Measurements from ENCODE around the gene MYH6. TPM values are rescaled to one million over a fixed set of nuclear protein-coding genes. Genes with fewer than 3 reads are reported as not detected.

The MYH6 gene
- total and polyA plus RNA-seq, 3 experiments from 2014 or later, result 0.09 TPM; not detected in 2

DNA sequence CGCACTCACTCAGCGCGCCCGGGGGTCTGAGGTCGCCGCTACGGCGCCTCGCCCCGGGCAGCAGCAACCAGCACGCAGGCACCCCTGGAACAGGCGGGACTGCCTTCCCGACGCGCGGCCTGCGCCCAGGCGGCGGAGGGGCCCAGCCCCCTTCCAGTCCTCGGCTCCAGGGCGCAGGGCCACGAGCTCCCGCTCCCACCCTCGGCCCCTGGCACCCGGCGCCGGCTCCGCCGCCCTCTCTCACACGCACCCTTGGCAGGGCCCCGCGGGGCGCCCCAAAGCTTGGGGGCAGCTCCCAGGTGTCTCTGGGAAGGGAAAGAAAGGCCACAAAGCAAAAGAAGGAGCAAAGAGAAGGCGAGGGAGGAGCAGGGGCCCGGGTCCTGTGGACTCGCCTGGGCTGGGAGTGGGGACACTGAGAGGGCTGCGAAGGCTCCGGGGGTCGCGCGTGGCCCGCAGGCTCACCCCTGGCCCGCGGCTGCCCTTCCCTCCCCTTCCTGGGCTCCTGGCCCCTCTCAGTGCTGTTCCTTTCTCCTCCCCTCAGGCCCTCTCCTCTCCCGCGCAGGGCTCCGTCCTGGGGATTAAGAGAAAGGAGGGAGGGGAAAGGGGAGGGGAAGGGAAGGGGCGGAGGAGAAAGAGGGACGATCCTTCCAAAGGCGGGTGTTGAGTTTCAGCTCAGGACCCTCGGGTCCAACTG, 42.2 kb downstream of the MYH6 start:
- peaks cover 0 to 2% (median 0%) of the 10 kb centered on the region in 5 donors for H3K9me3 Mint-ChIP-seq
- no peak overlapping the region for H3K27ac Mint-ChIP-seq
- H3K27me3 Mint-ChIP-seq, result peaks cover 25 to 34% of the 10 kb centered on the region in 2 donors
- no peaks in the 10 kb centered on the region for H3K4me1 Mint-ChIP-seq
- H3K9me3 ChIP-seq (ENCODE audit: low read length), result no peaks in the 10 kb centered on the region
- no peaks in the 10 kb centered on the region for H3K36me3 Mint-ChIP-seq
- no peak overlapping the region for H3K27ac ChIP-seq (ENCODE audit: low read depth, low read length)
- H3K4me3 Mint-ChIP-seq, result no peak overlapping the region
- CTCF ChIA-PET, result no interaction called here
- H3K27me3 ChIP-seq (ENCODE audit: insufficient read depth, low read length, poor library complexity, severe bottlenecking), result peaks cover 12% of the 10 kb centered on the region
- no peaks in the 10 kb centered on the region for H3K36me3 ChIP-seq (ENCODE audit: insufficient read depth, low read length)
- POLR2A ChIA-PET, result no interaction called here
- H3K4me1 ChIP-seq (ENCODE audit: insufficient read depth, low read length), result no peaks in the 10 kb centered on the region
- H3K4me3 ChIP-seq (ENCODE audit: low read length), result no peak overlapping the region
- DNase-seq, result peak in 1 of 5 donors; percentile 6

DNA sequence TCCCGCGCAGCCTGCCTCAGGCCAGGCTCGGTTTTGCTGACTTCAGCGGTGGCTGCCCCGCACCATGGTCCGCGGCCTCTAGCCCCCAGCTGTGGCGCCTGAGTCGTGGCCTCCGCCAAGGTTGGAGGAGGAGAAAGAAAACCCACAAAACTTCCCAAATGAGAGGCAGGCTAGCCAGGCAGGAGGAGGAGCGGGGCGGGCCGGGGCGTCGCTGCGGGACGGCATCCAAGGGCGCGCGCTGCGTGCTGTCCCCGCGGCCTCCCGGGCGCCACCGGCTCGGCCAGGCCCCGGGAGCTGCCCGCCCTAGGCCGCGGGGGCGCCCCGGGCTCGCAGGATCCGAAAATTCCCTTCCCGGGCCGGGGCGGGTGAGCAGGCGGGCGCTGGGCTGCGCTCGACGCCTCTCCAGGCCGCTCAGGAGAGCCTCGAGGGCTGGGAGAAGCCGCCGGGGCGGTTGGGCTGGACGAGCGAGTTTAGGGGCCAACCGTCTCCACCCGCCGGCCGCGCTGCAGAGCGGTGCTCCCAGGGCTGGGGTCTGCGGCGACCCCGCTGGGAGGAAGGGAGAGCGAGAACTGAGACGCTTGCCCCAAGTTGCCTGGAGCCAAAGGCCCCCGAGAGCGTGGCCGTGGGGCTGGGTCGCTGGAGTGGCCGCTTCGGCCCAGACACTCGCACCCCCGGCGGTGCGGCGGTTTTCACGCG, 42.9 kb downstream of the MYH6 start, which contains the start of gene EFS:
Gene EFS (minus strand): TSS at position 137 of the 696 bp plus-strand sequence. CDS start 147 bp downstream, outside the sequence.
- Mint-ChIP-seq H3K4me1 (no peaks in the 10 kb centered on the region), H3K36me3 (no peaks in the 10 kb centered on the region), H3K27me3 (peaks cover 27 to 33% of the 10 kb centered on the region in 2 donors), H3K4me3 (no peak within 1 kb of the TSS), H3K27ac (no peak within 1 kb of the TSS), H3K9me3 (peaks cover 0 to 2% (median 0%) of the 10 kb centered on the region in 5 donors)
- peak in 1 of 5 donors; percentile 16 for DNase-seq
- H3K36me3 ChIP-seq (ENCODE audit: insufficient read depth, low read length), result no peaks in the 10 kb centered on the region
- no peak within 1 kb of the TSS for H3K4me3 ChIP-seq (ENCODE audit: low read length)
- CTCF ChIA-PET, result no interaction called here
- H3K9me3 ChIP-seq (ENCODE audit: low read length), result no peaks in the 10 kb centered on the region
- H3K4me1 ChIP-seq (ENCODE audit: insufficient read depth, low read length), result no peaks in the 10 kb centered on the region
- POLR2A ChIA-PET, result no interaction called here
- no peak within 1 kb of the TSS for H3K27ac ChIP-seq (ENCODE audit: low read depth, low read length)
- H3K27me3 ChIP-seq (ENCODE audit: insufficient read depth, low read length, poor library complexity, severe bottlenecking), result peaks cover 12% of the 10 kb centered on the region

DNA sequence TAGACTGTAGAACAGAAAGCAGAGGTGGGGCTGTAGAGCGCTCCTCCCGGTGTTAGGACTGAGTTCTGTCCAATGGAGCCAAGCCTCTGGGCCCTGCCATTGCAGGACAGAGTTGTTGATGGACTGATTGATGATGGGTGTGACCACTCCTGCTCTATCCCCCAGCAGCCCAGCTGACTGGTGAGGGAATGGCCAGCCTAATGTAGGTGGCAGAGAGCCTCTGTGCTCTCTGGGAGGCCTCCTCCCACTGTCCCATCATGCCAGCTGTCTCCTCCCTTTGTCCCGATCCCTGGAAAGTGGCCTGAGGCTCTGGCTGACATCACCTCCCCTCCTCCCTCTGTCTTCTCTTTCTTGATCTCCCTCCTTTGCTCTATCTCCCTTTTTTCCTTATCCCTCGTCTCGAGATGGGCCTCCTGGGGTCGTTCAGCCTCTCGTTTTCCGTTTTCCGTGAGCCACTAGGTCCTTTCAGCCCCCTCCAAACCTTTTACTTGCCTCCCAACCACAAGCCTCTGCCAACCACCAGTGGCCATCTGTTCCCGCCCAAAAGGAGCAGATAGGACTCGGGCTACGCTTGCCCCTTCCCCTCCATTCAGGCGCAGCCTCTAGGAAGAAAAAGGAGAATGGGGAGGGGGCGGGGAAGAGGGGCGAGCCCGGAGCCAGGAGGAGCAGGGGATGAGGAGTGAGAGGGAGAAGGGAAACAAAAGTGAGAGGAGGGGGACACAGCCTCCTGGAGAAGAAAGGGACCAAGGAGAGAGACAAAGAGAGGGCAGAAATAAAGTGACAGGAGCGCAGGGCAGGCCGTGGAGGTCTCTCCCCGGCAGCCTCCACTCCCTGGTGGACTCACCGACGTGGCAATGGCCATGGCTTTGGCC, 43.7 kb downstream of the MYH6 start:
- DNase-seq, result no peak
- Mint-ChIP-seq H3K27me3 (peaks cover 28 to 33% of the 10 kb centered on the region in 2 donors), H3K27ac (no peak overlapping the region), H3K4me3 (no peak overlapping the region), H3K4me1 (no peaks in the 10 kb centered on the region), H3K9me3 (peaks cover 0 to 2% (median 0%) of the 10 kb centered on the region in 5 donors), H3K36me3 (no peaks in the 10 kb centered on the region)
- ChIA-PET POLR2A (no interaction called here), CTCF (no interaction called here)
- Histone ChIP-seq H3K4me3 (ENCODE audit: low read length) (no peak overlapping the region), H3K9me3 (ENCODE audit: low read length) (no peaks in the 10 kb centered on the region), H3K27ac (ENCODE audit: low read depth, low read length) (no peak overlapping the region), H3K36me3 (ENCODE audit: insufficient read depth, low read length) (no peaks in the 10 kb centered on the region), H3K27me3 (ENCODE audit: insufficient read depth, low read length, poor library complexity, severe bottlenecking) (peaks cover 12% of the 10 kb centered on the region), H3K4me1 (ENCODE audit: insufficient read depth, low read length) (no peaks in the 10 kb centered on the region)

DNA sequence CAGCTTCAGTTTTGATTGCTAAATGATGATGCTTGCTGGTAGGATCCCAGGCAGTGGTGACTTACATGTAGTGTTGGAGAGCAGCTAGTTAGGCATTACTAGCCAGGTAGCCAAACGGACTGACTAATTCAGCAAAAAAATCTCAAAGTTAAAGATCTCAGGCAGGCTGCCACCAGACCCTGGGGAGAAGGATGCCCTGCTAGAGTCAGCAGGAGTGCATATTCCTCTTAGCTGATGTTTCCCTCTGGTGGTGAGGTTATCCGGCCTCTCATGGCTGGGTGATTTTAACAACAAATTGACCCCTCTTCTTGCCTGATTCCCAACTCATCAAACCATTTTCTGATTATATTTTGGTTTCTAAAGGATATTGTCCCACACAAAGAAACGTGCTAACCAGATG, 45.9 kb downstream of the MYH6 start:
- H3K4me3 Mint-ChIP-seq, result no peak overlapping the region
- Histone ChIP-seq H3K4me3 (ENCODE audit: low read length) (no peak overlapping the region), H3K4me1 (ENCODE audit: insufficient read depth, low read length) (no peaks in the 10 kb centered on the region), H3K9me3 (ENCODE audit: low read length) (no peaks in the 10 kb centered on the region), H3K27me3 (ENCODE audit: insufficient read depth, low read length, poor library complexity, severe bottlenecking) (peaks cover 6% of the 10 kb centered on the region), H3K36me3 (ENCODE audit: insufficient read depth, low read length) (no peaks in the 10 kb centered on the region), H3K27ac (ENCODE audit: low read depth, low read length) (no peak overlapping the region)
- peaks cover 0 to 2% (median 0%) of the 10 kb centered on the region in 5 donors for H3K9me3 Mint-ChIP-seq
- ChIA-PET CTCF (interaction anchor here (1.1 kb wide), 1 partner anchor 18 kb away, joined by 3 read pairs; no protein-coding TSS in a partner anchor), POLR2A (no interaction called here)
- no peaks in the 10 kb centered on the region for H3K36me3 Mint-ChIP-seq
- no peak overlapping the region for H3K27ac Mint-ChIP-seq
- no peaks in the 10 kb centered on the region for H3K4me1 Mint-ChIP-seq
- peaks cover 20 to 32% of the 10 kb centered on the region in 2 donors for H3K27me3 Mint-ChIP-seq
- DNase-seq, result no peak

- POLR2A ChIA-PET, result no interaction called here
- Histone ChIP-seq H3K9me3 (ENCODE audit: low read length) (no peaks in the 10 kb centered on the region), H3K4me3 (ENCODE audit: low read length) (no peak overlapping the region), H3K27ac (ENCODE audit: low read depth, low read length) (no peak overlapping the region), H3K4me1 (ENCODE audit: insufficient read depth, low read length) (no peaks in the 10 kb centered on the region), H3K27me3 (ENCODE audit: insufficient read depth, low read length, poor library complexity, severe bottlenecking) (peaks cover 6% of the 10 kb centered on the region), H3K36me3 (ENCODE audit: insufficient read depth, low read length) (no peaks in the 10 kb centered on the region)
- Mint-ChIP-seq H3K4me1 (no peaks in the 10 kb centered on the region), H3K27ac (no peak overlapping the region), H3K9me3 (peaks cover 0 to 2% (median 0%) of the 10 kb centered on the region in 5 donors), H3K36me3 (no peaks in the 10 kb centered on the region), H3K27me3 (peaks cover 19 to 28% of the 10 kb centered on the region in 2 donors), H3K4me3 (no peak overlapping the region)
- DNase-seq, result no peak
- CTCF ChIA-PET, result interaction anchor here (1.1 kb wide), 1 partner anchor 19 kb away, joined by 3 read pairs; no protein-coding TSS in a partner anchor
Measured at GRCh38 chr14:23361763-23362162, 46.3 kb downstream of the MYH6 start.

- Mint-ChIP-seq H3K27me3 (peaks cover 18 to 27% of the 10 kb centered on the region in 2 donors), H3K4me3 (no peak overlapping the region), H3K27ac (no peak overlapping the region), H3K36me3 (no peaks in the 10 kb centered on the region), H3K9me3 (peaks cover 0 to 2% (median 0%) of the 10 kb centered on the region in 5 donors), H3K4me1 (no peaks in the 10 kb centered on the region)
- no peak for DNase-seq
- Histone ChIP-seq H3K9me3 (ENCODE audit: low read length) (no peaks in the 10 kb centered on the region), H3K27ac (ENCODE audit: low read depth, low read length) (no peak overlapping the region), H3K4me1 (ENCODE audit: insufficient read depth, low read length) (no peaks in the 10 kb centered on the region), H3K36me3 (ENCODE audit: insufficient read depth, low read length) (no peaks in the 10 kb centered on the region), H3K27me3 (ENCODE audit: insufficient read depth, low read length, poor library complexity, severe bottlenecking) (peaks cover 6% of the 10 kb centered on the region), H3K4me3 (ENCODE audit: low read length) (no peak overlapping the region)
- POLR2A ChIA-PET, result no interaction called here
- CTCF ChIA-PET, result interaction anchor here (1.1 kb wide), 1 partner anchor 19 kb away, joined by 3 read pairs; no protein-coding TSS in a partner anchor
Measured at GRCh38 chr14:23361320-23361719, 46.8 kb downstream of the MYH6 start.

- H3K27me3 Mint-ChIP-seq, result peaks cover 22 to 36% of the 10 kb centered on the region in 2 donors
- H3K27ac ChIP-seq (ENCODE audit: low read depth, low read length), result no peak overlapping the region
- H3K4me1 ChIP-seq (ENCODE audit: insufficient read depth, low read length), result no peaks in the 10 kb centered on the region
- no peak overlapping the region for H3K4me3 ChIP-seq (ENCODE audit: low read length)
- no peak for DNase-seq
- peaks cover 0 to 2% (median 0%) of the 10 kb centered on the region in 5 donors for H3K9me3 Mint-ChIP-seq
- no peak overlapping the region for H3K4me3 Mint-ChIP-seq
- H3K36me3 Mint-ChIP-seq, result no peaks in the 10 kb centered on the region
- H3K9me3 ChIP-seq (ENCODE audit: low read length), result no peaks in the 10 kb centered on the region
- ChIA-PET POLR2A (no interaction called here), CTCF (interaction anchor here (0.9 kb wide), 1 partner anchor 29 kb away, joined by 3 read pairs; no protein-coding TSS in a partner anchor)
- no peaks in the 10 kb centered on the region for H3K36me3 ChIP-seq (ENCODE audit: insufficient read depth, low read length)
- H3K4me1 Mint-ChIP-seq, result no peaks in the 10 kb centered on the region
- peaks cover 6% of the 10 kb centered on the region for H3K27me3 ChIP-seq (ENCODE audit: insufficient read depth, low read length, poor library complexity, severe bottlenecking)
- no peak overlapping the region for H3K27ac Mint-ChIP-seq
Measured at GRCh38 chr14:23360496-23360895, 47.6 kb downstream of the MYH6 start.
